Measurements from ENCODE around the gene IFI44. TPM values are rescaled to one million over a fixed set of nuclear protein-coding genes. Genes with fewer than 3 reads are reported as not detected.

Gene IFI44
- total and polyA plus RNA-seq, 10 of the 15 experiments (the other 5 are each of a cell fraction or from before 2014, with no cell fraction given): 37.7 to 272 (median 90.9) TPM

DNA sequence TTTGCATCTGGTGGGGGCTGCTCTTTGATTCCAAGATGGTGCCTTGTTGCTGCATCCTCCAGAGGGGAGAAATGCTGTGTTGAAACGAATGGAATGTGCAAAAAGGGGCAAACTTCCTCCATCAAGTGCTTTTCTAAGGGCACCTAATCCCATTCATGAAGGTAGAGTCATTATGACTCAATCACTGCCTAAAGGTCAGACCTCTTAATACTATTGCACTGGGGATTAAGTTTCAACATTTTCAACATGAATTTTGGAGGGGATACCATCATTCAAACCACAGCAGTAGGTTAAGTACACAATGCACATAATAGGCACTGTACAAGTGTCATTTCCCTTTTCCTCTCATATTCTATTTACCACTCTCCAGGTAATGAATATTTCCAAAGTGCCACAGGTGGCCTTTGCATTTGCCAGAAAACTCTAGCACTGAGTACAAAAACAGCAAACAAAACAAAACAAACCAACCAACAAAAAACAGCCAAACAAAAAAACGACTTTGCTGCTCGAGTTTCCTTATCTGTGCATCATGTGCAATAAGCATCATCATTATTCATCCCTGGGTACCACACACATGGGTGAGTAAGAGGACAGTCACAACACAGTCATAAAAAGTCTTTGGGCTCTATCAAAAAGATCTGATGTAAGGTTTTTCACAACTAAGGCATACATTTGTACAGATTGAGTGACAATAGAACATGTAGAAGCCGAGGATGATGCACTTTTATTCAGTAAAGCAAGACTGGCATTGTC, 42.5 kb downstream of the IFI44 start:
- ChIA-PET SMC1A (ENCODE audit: uncharacterized antibody, unreplicated experiment) (no interaction called here), POLR2A (no interaction called here), RAD21 (ENCODE audit: unreplicated experiment) (no interaction called here), CTCF (no interaction called here)
- Histone ChIP-seq H2AFZ (ENCODE audit: control insufficient read depth, low read depth, low read length) (no peak overlapping the region), H4K20me1 (ENCODE audit: control insufficient read depth, insufficient read depth) (no peaks in the 10 kb centered on the region), H3K4me1 (ENCODE audit: control insufficient read depth, insufficient read depth, low read length) (no peaks in the 10 kb centered on the region), H3K9ac (ENCODE audit: control insufficient read depth, insufficient read depth, low read length) (no peak overlapping the region), H3K9me3 (replicated peaks; ENCODE audit: control insufficient read depth, insufficient read depth, low read length) (no peaks in the 10 kb centered on the region), H3K4me3 (no peak overlapping the region), H3K4me2 (ENCODE audit: control insufficient read depth, insufficient read depth) (no peak overlapping the region), H3K36me3 (ENCODE audit: control insufficient read depth in 2 of 2, insufficient read depth in 2 of 2, low read length in 1 of 2) (no peaks in the 10 kb centered on the region), H3K27me3 (replicated peaks in 1 of 2; ENCODE audit: control insufficient read depth in 2 of 2, insufficient read depth in 2 of 2, low read length in 1 of 2) (no peaks in the 10 kb centered on the region), H3K27ac (ENCODE audit: control insufficient read depth, insufficient read depth) (no peak overlapping the region), H3K79me2 (ENCODE audit: control insufficient read depth, insufficient read depth, low read length) (no peaks in the 10 kb centered on the region)
- FAIRE-seq (no peak), DNase-seq (ENCODE audit: low read depth, low spot score) (no peak), ATAC-seq (no peak)
- intact Hi-C loops (cut with micrococcal nuclease; ENCODE audit: unreplicated experiment): no loop called here
- in situ Hi-C loops (cut with MboI): no loop called here
- WGBS (ENCODE audit: insufficient coverage, insufficient replicate concordance, low lambda C conversion rate, missing lambda C conversion rate): 0% methylated on average over 4 of the region's 4 CpGs
- no TSS peak for BruUV-seq (replicated peaks)
- TF ChIP-seq HCFC1 (IDR thresholded peaks at IDR 0.05; ENCODE audit: low read length) (no peak), BCL3 (IDR thresholded peaks at IDR 0.05; ENCODE audit: borderline replicate concordance, insufficient read depth, low read depth, low read length, poor library complexity, severe bottlenecking) (no peak), CEBPZ (IDR thresholded peaks at IDR 0.05; ENCODE audit: low read depth, low read length) (no peak), RBBP5 (conservative IDR thresholded peaks at IDR 0.05) (no peak), EED (IDR thresholded peaks at IDR 0.05; ENCODE audit: low read depth) (no peak), LARP7 (IDR thresholded peaks at IDR 0.05) (no peak), WRNIP1 (IDR thresholded peaks at IDR 0.05; ENCODE audit: borderline replicate concordance, low read depth, low read length) (no peak), NBN (IDR thresholded peaks at IDR 0.05) (no peak), JUNB (IDR thresholded peaks at IDR 0.05) (no peak), SKIL (IDR thresholded peaks at IDR 0.05; ENCODE audit: low read depth, poor library complexity, severe bottlenecking) (no peak), FOXM1 (IDR thresholded peaks at IDR 0.05; ENCODE audit: low read depth, low read length) (no peak), SREBF1 (IDR thresholded peaks at IDR 0.05; ENCODE audit: low read length) (no peak), ZZZ3 (IDR thresholded peaks at IDR 0.05; ENCODE audit: control insufficient read depth, insufficient read length, low read depth) (no peak)
- TF ChIP-seq, protein P1, sequence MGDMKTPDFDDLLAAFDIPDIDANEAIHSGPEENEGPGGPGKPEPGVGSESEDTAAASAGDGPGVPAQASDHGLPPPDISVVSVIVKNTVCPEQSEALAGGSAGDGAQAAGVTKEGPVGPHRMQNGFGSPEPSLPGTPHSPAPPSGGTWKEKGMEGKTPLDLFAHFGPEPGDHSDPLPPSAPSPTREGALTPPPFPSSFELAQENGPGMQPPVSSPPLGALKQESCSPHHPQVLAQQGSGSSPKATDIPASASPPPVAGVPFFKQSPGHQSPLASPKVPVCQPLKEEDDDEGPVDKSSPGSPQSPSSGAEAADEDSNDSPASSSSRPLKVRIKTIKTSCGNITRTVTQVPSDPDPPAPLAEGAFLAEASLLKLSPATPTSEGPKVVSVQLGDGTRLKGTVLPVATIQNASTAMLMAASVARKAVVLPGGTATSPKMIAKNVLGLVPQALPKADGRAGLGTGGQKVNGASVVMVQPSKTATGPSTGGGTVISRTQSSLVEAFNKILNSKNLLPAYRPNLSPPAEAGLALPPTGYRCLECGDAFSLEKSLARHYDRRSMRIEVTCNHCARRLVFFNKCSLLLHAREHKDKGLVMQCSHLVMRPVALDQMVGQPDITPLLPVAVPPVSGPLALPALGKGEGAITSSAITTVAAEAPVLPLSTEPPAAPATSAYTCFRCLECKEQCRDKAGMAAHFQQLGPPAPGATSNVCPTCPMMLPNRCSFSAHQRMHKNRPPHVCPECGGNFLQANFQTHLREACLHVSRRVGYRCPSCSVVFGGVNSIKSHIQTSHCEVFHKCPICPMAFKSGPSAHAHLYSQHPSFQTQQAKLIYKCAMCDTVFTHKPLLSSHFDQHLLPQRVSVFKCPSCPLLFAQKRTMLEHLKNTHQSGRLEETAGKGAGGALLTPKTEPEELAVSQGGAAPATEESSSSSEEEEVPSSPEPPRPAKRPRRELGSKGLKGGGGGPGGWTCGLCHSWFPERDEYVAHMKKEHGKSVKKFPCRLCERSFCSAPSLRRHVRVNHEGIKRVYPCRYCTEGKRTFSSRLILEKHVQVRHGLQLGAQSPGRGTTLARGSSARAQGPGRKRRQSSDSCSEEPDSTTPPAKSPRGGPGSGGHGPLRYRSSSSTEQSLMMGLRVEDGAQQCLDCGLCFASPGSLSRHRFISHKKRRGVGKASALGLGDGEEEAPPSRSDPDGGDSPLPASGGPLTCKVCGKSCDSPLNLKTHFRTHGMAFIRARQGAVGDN (IDR thresholded peaks at IDR 0.05): no peak
